Endothelial cell of umbilical vein (primary cell): Measurements from ENCODE around the gene NMT1. TPM values are rescaled to one million over a fixed set of nuclear protein-coding genes. Genes with fewer than 3 reads are reported as not detected.

Source experiments
- BruUV-seq: library from RNA; stranded (reverse); fragments of 400-500 nt; replicated peaks from 2 replicates; lab custom pipeline; 2021; lab: Mats Ljungman, UMichigan
- CTCF ChIA-PET: fragments of 300-600, 350-600 bp; sonication (Branson Sonifier 250); formaldehyde crosslinking; loops from one replicate; lab custom pipeline; 2021; ENCODE audit warnings: antibody characterized with exemption, inconsistent platforms; lab: Charles Lee
- POLR2A ChIA-PET: fragments of 300-600, 350-600 bp; sonication (Branson Sonifier 250); formaldehyde crosslinking; loops from one replicate; lab custom pipeline; 2021; ENCODE audit warnings: antibody characterized with exemption, inconsistent platforms; lab: Charles Lee
- DNase-seq: peaks from one replicate; pipeline ENCODE4 v3.0.0-alpha.2; 2011; ENCODE audit warnings: low read depth, low spot score
- FAIRE-seq: peaks from 2 replicates; lab custom pipeline; 2011; peaks lifted over from hg19 to GRCh38; lab: Jason Lieb, UNC
- H2AFZ ChIP-seq: 2 replicates; pipeline ENCODE4 v1.6.0; 2012; ENCODE audit warnings: low read depth, low read length, control low read depth, inconsistent platforms
- H3K27ac ChIP-seq: 2 replicates; pipeline ENCODE4 v1.5.1; 2011; ENCODE audit warnings: low read depth, mild to moderate bottlenecking, control low read depth, low read length, moderate library complexity; ENCODE audit not compliant: insufficient read depth
- H3K27me3 ChIP-seq, 2 experiments: 2 replicates each; pipeline versions ENCODE4 v1.6.0 to v1.6.1; 2011; ENCODE audit warnings: low read length in 2 of 2, mixed read lengths in 1 of 2; ENCODE audit not compliant: control insufficient read depth in 2 of 2, insufficient read depth in 2 of 2
- H3K36me3 ChIP-seq, 2 experiments: 2 replicates in 1 of 2; 3 replicates in 1 of 2; pipeline ENCODE4 v1.5.1; 2011; ENCODE audit warnings: low read length in 2 of 2, mild to moderate bottlenecking in 1 of 2, moderate library complexity in 1 of 2; ENCODE audit not compliant: control insufficient read depth in 2 of 2, insufficient read depth in 2 of 2; ENCODE audit errors: extremely low read depth in 1 of 2
- H3K4me1 ChIP-seq: 3 replicates; pipeline ENCODE4 v1.5.1; 2011; ENCODE audit warnings: mild to moderate bottlenecking, low read length; ENCODE audit not compliant: control insufficient read depth, insufficient read depth; ENCODE audit errors: extremely low read depth
- H3K4me2 ChIP-seq: 2 replicates; pipeline ENCODE4 v1.6.1; 2011; ENCODE audit warnings: low read length, control low read depth, mixed read lengths; ENCODE audit not compliant: insufficient read depth
- H3K4me3 ChIP-seq, 3 experiments: fragments of 200-600 bp in 1 of 3; sonication (generic), shearing (Covaris generic) in 1 of 3; replicated peaks in 1 of 3; 2 replicates each; pipeline ENCODE4 v1.5.1; 2011 to 2016; ENCODE audit warnings: control low read depth in 3 of 3, low read length in 3 of 3, mild to moderate bottlenecking in 2 of 3, inconsistent platforms in 1 of 3, low read depth in 1 of 3, moderate library complexity in 1 of 3; ENCODE audit not compliant: insufficient read depth in 1 of 3
- H3K79me2 ChIP-seq: 2 replicates; pipeline ENCODE4 v1.6.0; 2012; ENCODE audit warnings: low read length, inconsistent platforms; ENCODE audit not compliant: control insufficient read depth, insufficient read depth
- H3K9ac ChIP-seq: replicated peaks from 2 replicates; pipeline ENCODE3; 2011; ENCODE audit warnings: low read length, control low read depth; ENCODE audit not compliant: insufficient read depth; ENCODE audit errors: extremely low read depth
- H3K9me1 ChIP-seq: replicated peaks from 3 replicates; pipeline ENCODE4 v1.6.0; 2011; ENCODE audit warnings: mild to moderate bottlenecking, low read length; ENCODE audit not compliant: control insufficient read depth, insufficient read depth; ENCODE audit errors: extremely low read depth
- H3K9me3 ChIP-seq: replicated peaks from 2 replicates; pipeline ENCODE4 v1.5.1; 2012; ENCODE audit warnings: low read length, inconsistent platforms; ENCODE audit not compliant: control insufficient read depth, insufficient read depth
- H4K20me1 ChIP-seq: replicated peaks from 2 replicates; pipeline ENCODE3; 2011; ENCODE audit warnings: mild to moderate bottlenecking, low read length; ENCODE audit not compliant: control insufficient read depth, insufficient read depth; ENCODE audit errors: extremely low read depth
- CTCF ChIP-seq, 2 donors: IDR thresholded peaks; 1 replicate in 1 of 2; 2 replicates in 1 of 2; pipeline ENCODE4 v1.5.1; 2011; ENCODE audit warnings: low read length in 2 of 2, mild to moderate bottlenecking in 2 of 2, moderate library complexity in 2 of 2, control low read depth in 1 of 2, inconsistent platforms in 1 of 2, low read depth in 1 of 2; ENCODE audit not compliant: insufficient read depth in 1 of 2; ENCODE audit errors: extremely low read depth in 1 of 2
- EZH2 ChIP-seq: IDR thresholded peaks from 2 replicates; pipeline ENCODE4 v1.6.1; 2012; ENCODE audit warnings: borderline replicate concordance, low read depth, mild to moderate bottlenecking, moderate library complexity, low read length, inconsistent platforms; ENCODE audit not compliant: severe bottlenecking
- FOS ChIP-seq: IDR thresholded peaks from 2 replicates; pipeline ENCODE4 v1.6.1; 2011; ENCODE audit warnings: mild to moderate bottlenecking, low read length, moderate library complexity, borderline replicate concordance; ENCODE audit not compliant: insufficient read depth
- GATA2 ChIP-seq: IDR thresholded peaks from 2 replicates; pipeline ENCODE4 v1.7.0; 2011; ENCODE audit warnings: low read depth, mild to moderate bottlenecking, moderate library complexity, mixed read lengths, low read length; ENCODE audit not compliant: insufficient read length, insufficient read depth
- JUN ChIP-seq: IDR thresholded peaks from 2 replicates; pipeline ENCODE4 v1.6.1; 2011; ENCODE audit warnings: borderline replicate concordance, low read depth; ENCODE audit not compliant: insufficient read length, insufficient read depth
- MAX ChIP-seq: IDR thresholded peaks from 2 replicates; pipeline ENCODE4 v1.6.1; 2011; ENCODE audit not compliant: insufficient read depth, insufficient read length
- MYC ChIP-seq: IDR thresholded peaks from one replicate; pipeline ENCODE4 v1.6.1; 2011; ENCODE audit warnings: mild to moderate bottlenecking, low read depth, low read length
- POLR2A ChIP-seq: IDR thresholded peaks from 2 replicates; pipeline ENCODE4 v1.6.1; 2012; ENCODE audit warnings: low read depth, mild to moderate bottlenecking, control low read depth, low read length
- POLR2AphosphoS5 ChIP-seq: IDR thresholded peaks from 2 replicates; pipeline ENCODE4 v1.6.1; 2012; ENCODE audit warnings: low read depth, mild to moderate bottlenecking, control low read depth, low read length, moderate library complexity; ENCODE audit not compliant: insufficient read depth
- dilution Hi-C: fragments of 300-500 bp; cut with MboI; formaldehyde crosslinking; loops from one replicate; pipeline ENCODE4 v1.15.0; 2019; ENCODE audit warnings: low sequenced_read_pairs; ENCODE audit not compliant: extremely low pct_ligation_motif_present
- intact Hi-C: fragments of 100-400 bp; cut with micrococcal nuclease; formaldehyde crosslinking; loops from one replicate; pipeline ENCODE4 v1.10.0; 2022
- polyA plus RNA-seq, 4 experiments: library from polyadenylated mRNA; depleted of rRNA in 3 of 4; stranded (reverse) in 3 of 4; unstranded in 1 of 4; fragments of >200 nt; gene quantifications; 2 replicates each; pipeline versions ENCODE4 v1.2.1 to v1.2.3, GENCODE V29; 2011 to 2012; ENCODE audit warnings: missing spikeins in 1 of 4
- total RNA-seq: library from RNA; stranded (reverse); gene quantifications from 2 replicates; pipeline ENCODE4 v1.2.3, GENCODE V29; 2021

The NMT1 gene
- total and polyA plus RNA-seq, 2 donors (not counting 3 experiments of a cell fraction or from before 2014, with no cell fraction given): 37.6 to 135 TPM

- TF ChIP-seq POLR2A (no peak), POLR2AphosphoS5 (no peak), MYC (no peak), CTCF (IDR thresholded peaks at IDR 0.05; ENCODE audit: extremely low read depth in 1 of 2, insufficient read depth in 1 of 2, low read depth in 1 of 2, low read length in 2 of 2) (no peak), JUN (no peak), GATA2 (no peak), MAX (no peak), FOS (no peak), EZH2 (no peak)
- Histone ChIP-seq H3K9me1 (no peaks in the 10 kb centered on the region), H2AFZ (no peak overlapping the region), H3K36me3 (no peaks in the 10 kb centered on the region), H3K4me2 (no peak overlapping the region), H3K27ac (no peak overlapping the region), H3K27me3 (no peaks in the 10 kb centered on the region), H3K4me1 (peaks cover 11% of the 10 kb centered on the region), H3K9me3 (no peaks in the 10 kb centered on the region), H3K9ac (no peak overlapping the region), H3K79me2 (peaks cover 25% of the 10 kb centered on the region), H4K20me1 (no peaks in the 10 kb centered on the region), H3K4me3 (no peak overlapping the region)
- intact Hi-C loops (no loop called here), dilution Hi-C loops (no loop called here)
- CTCF ChIA-PET: interaction anchor here (0.7 to 2.5 kb wide), 5 partner anchors 9 to 126 kb away, joined by 3 to 7 read pairs (median 3); partner anchors contain the start of gene ACBD4
- FAIRE-seq (no peak), DNase-seq (no peak)
- POLR2A ChIA-PET: no interaction called here
- no TSS peak for BruUV-seq
Measured at GRCh38 chr17:45046537-45047125, 14.5 kb upstream of the NMT1 start.
